ENCODE measurements around the gene ERVH48-1. TPM values are rescaled to one million over a fixed set of nuclear protein-coding genes. Genes with fewer than 3 reads are reported as not detected.
"Not testable (repeated sequence)": the region's sequence is repeated elsewhere in the genome, so short reads cannot be mapped to it uniquely, and the experiment has no call there.

Gene ERVH48-1
- total RNA-seq, 1 donor from 2014 or later, result not detected

GRCh38 chr21:42931560-42932235 is 6.3 kb upstream of the ERVH48-1 start:
- DNase-seq (ENCODE audit: extremely low spot score, unreplicated experiment), result no peak
- peaks cover 16% of the 10 kb centered on the region for H3K4me1 Mint-ChIP-seq (ENCODE audit: unreplicated experiment)
- H3K36me3 Mint-ChIP-seq, result peaks cover 4% of the 10 kb centered on the region
- H3K4me3 Mint-ChIP-seq, result peak overlapping the region; percentile 22
- TF ChIP-seq CTCF (conservative IDR thresholded peaks at IDR 0.05), result no peak
- H3K27me3 Mint-ChIP-seq, result no peaks in the 10 kb centered on the region
- H3K27ac Mint-ChIP-seq, result peak overlapping the region; percentile 11
- H3K9me3 Mint-ChIP-seq, result no peaks in the 10 kb centered on the region

- peaks cover 4% of the 10 kb centered on the region for H3K36me3 Mint-ChIP-seq
- no peak for DNase-seq (ENCODE audit: extremely low spot score, unreplicated experiment)
- peaks cover 7% of the 10 kb centered on the region for H3K4me1 Mint-ChIP-seq (ENCODE audit: unreplicated experiment)
- no peaks in the 10 kb centered on the region for H3K27me3 Mint-ChIP-seq
- no peak overlapping the region for H3K27ac Mint-ChIP-seq
- no peak overlapping the region for H3K4me3 Mint-ChIP-seq
- TF ChIP-seq CTCF (conservative IDR thresholded peaks at IDR 0.05), result no peak
- no peaks in the 10 kb centered on the region for H3K9me3 Mint-ChIP-seq
Measured at GRCh38 chr21:42929969-42930368, 4.5 kb upstream of the ERVH48-1 start.

GRCh38 chr21:42927474-42928200 is 2.2 kb upstream of the ERVH48-1 start:
- not testable (repeated sequence) for H3K4me3 Mint-ChIP-seq; H3K27ac Mint-ChIP-seq; H3K9me3 Mint-ChIP-seq; H3K36me3 Mint-ChIP-seq; H3K27me3 Mint-ChIP-seq; DNase-seq (ENCODE audit: extremely low spot score, unreplicated experiment)
- H3K4me1 Mint-ChIP-seq (ENCODE audit: unreplicated experiment), result peaks cover 13% of the 10 kb centered on the region

- Mint-ChIP-seq H3K27ac (peak overlapping the region; percentile 86), H3K9me3 (no peaks in the 10 kb centered on the region), H3K4me3 (peak overlapping the region; percentile 32), H3K4me1 (ENCODE audit: unreplicated experiment) (peaks cover 13% of the 10 kb centered on the region), H3K27me3 (no peaks in the 10 kb centered on the region), H3K36me3 (no peaks in the 10 kb centered on the region)
- no peak for DNase-seq (ENCODE audit: extremely low spot score, unreplicated experiment)
- no peak for TF ChIP-seq CTCF (conservative IDR thresholded peaks at IDR 0.05)
Measured at GRCh38 chr21:42924433-42924751, 1.0 kb downstream of the ERVH48-1 start.

GRCh38 chr21:42923553-42924432 is 1.6 kb downstream of the ERVH48-1 start:
- peak; percentile 76 for DNase-seq (ENCODE audit: extremely low spot score, unreplicated experiment)
- H3K27me3 Mint-ChIP-seq, result no peaks in the 10 kb centered on the region
- H3K4me3 Mint-ChIP-seq, result peak overlapping the region; percentile 32
- no peaks in the 10 kb centered on the region for H3K9me3 Mint-ChIP-seq
- H3K36me3 Mint-ChIP-seq, result no peaks in the 10 kb centered on the region
- peak; percentile 80 for TF ChIP-seq CTCF (conservative IDR thresholded peaks at IDR 0.05)
- H3K27ac Mint-ChIP-seq, result peak overlapping the region; percentile 86
- H3K4me1 Mint-ChIP-seq (ENCODE audit: unreplicated experiment), result peaks cover 13% of the 10 kb centered on the region

Measured in type B pancreatic cell (in vitro differentiated cells).